22Rv1 (cell line): ENCODE measurements around the gene ASTN2.

Experiments
- ZFX ChIP-seq: fragments of 450-650 bp; IDR thresholded peaks from 2 replicates; pipeline ENCODE4 v1.6.1; 2017; ENCODE audit warnings: antibody characterized with exemption, borderline replicate concordance
- TF ChIP-seq, protein P1 (sequence below): fragments of 450-650 bp; IDR thresholded peaks from 2 replicates; pipeline ENCODE4 v1.5.1; 2017; ENCODE audit warnings: mild to moderate bottlenecking

DNA sequence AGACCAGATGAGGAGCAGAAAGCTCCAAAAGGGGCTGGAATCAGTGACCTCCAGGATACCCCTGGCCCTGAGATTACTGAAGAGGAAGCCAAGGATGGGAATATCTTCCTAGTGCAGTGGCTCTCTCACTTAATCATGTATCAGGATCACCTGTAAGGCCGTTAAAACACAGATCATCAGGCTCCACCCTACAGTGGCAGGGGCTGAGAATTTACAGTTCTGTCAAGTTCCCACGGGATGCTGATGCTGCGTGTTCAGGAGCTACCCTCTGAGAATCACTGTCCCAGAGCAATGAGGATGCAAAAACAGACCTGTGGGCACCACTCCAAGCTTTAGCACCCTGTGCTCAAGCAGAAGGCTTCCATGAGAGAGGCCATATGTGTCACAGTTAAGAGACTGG, 291.9 kb downstream of the ASTN2 start:
- no peak for TF ChIP-seq ZFX
- TF ChIP-seq, protein P1, sequence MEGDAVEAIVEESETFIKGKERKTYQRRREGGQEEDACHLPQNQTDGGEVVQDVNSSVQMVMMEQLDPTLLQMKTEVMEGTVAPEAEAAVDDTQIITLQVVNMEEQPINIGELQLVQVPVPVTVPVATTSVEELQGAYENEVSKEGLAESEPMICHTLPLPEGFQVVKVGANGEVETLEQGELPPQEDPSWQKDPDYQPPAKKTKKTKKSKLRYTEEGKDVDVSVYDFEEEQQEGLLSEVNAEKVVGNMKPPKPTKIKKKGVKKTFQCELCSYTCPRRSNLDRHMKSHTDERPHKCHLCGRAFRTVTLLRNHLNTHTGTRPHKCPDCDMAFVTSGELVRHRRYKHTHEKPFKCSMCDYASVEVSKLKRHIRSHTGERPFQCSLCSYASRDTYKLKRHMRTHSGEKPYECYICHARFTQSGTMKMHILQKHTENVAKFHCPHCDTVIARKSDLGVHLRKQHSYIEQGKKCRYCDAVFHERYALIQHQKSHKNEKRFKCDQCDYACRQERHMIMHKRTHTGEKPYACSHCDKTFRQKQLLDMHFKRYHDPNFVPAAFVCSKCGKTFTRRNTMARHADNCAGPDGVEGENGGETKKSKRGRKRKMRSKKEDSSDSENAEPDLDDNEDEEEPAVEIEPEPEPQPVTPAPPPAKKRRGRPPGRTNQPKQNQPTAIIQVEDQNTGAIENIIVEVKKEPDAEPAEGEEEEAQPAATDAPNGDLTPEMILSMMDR, result no peak
